ENCODE measurements around the gene INO80C.
"Not testable (repeated sequence)": the region's sequence is repeated elsewhere in the genome, so short reads cannot be mapped to it uniquely, and the experiment has no call there.

The INO80C gene

GRCh38 chr18:35487525-35487924, 10.2 kb downstream of the INO80C start:
- CTCF ChIA-PET, H3K4me3 Mint-ChIP-seq, H3K4me1 Mint-ChIP-seq, H3K9me3 Mint-ChIP-seq, DNase-seq, H3K27ac Mint-ChIP-seq, H3K27me3 Mint-ChIP-seq, H3K36me3 Mint-ChIP-seq: not testable (repeated sequence)

GRCh38 chr18:35485852-35486251, 11.9 kb downstream of the INO80C start:
- Mint-ChIP-seq H3K27ac (no peak overlapping the region), H3K36me3 (peaks cover 8% of the 10 kb centered on the region), H3K27me3 (no peaks in the 10 kb centered on the region), H3K4me3 (no peak overlapping the region), H3K9me3 (no peaks in the 10 kb centered on the region), H3K4me1 (no peaks in the 10 kb centered on the region)
- no peak for DNase-seq
- CTCF ChIA-PET, result no interaction called here

GRCh38 chr18:35484034-35484433, 13.7 kb downstream of the INO80C start:
- no peak for DNase-seq
- CTCF ChIA-PET, result no interaction called here
- no peak overlapping the region for H3K4me3 Mint-ChIP-seq
- no peak overlapping the region for H3K27ac Mint-ChIP-seq
- peaks cover 8% of the 10 kb centered on the region for H3K36me3 Mint-ChIP-seq
- H3K9me3 Mint-ChIP-seq, result no peaks in the 10 kb centered on the region
- H3K4me1 Mint-ChIP-seq, result no peaks in the 10 kb centered on the region
- no peaks in the 10 kb centered on the region for H3K27me3 Mint-ChIP-seq

GRCh38 chr18:35481960-35482366, 15.8 kb downstream of the INO80C start:
- H3K9me3 Mint-ChIP-seq, result no peaks in the 10 kb centered on the region
- H3K27me3 Mint-ChIP-seq, result no peaks in the 10 kb centered on the region
- CTCF ChIA-PET, result interaction anchor here (0.5 to 1.7 kb wide), 3 partner anchors 10 to 77 kb away, joined by 3 to 4 read pairs (median 3); no protein-coding TSS in a partner anchor
- no peak overlapping the region for H3K4me3 Mint-ChIP-seq
- H3K36me3 Mint-ChIP-seq, result no peaks in the 10 kb centered on the region
- no peak for DNase-seq
- H3K27ac Mint-ChIP-seq, result no peak overlapping the region
- no peaks in the 10 kb centered on the region for H3K4me1 Mint-ChIP-seq

- H3K27ac Mint-ChIP-seq, result no peak overlapping the region
- CTCF ChIA-PET, result no interaction called here
- H3K4me1 Mint-ChIP-seq, result no peaks in the 10 kb centered on the region
- H3K4me3 Mint-ChIP-seq, result no peak overlapping the region
- peaks cover 3% of the 10 kb centered on the region for H3K36me3 Mint-ChIP-seq
- no peaks in the 10 kb centered on the region for H3K9me3 Mint-ChIP-seq
- no peak for DNase-seq
- H3K27me3 Mint-ChIP-seq, result no peaks in the 10 kb centered on the region
Observed at GRCh38 chr18:35479911-35480586, 17.7 kb downstream of the INO80C start.

- Mint-ChIP-seq H3K9me3 (no peaks in the 10 kb centered on the region), H3K4me1 (no peaks in the 10 kb centered on the region), H3K27ac (no peak overlapping the region), H3K27me3 (no peaks in the 10 kb centered on the region), H3K4me3 (no peak overlapping the region), H3K36me3 (peaks cover 7% of the 10 kb centered on the region)
- CTCF ChIA-PET, result interaction anchor here (0.6 to 0.8 kb wide), 2 partner anchors 14 to 31 kb away, joined by 3 read pairs; no protein-coding TSS in a partner anchor
- DNase-seq, result no peak
Observed at GRCh38 chr18:35478520-35479435, 19.0 kb downstream of the INO80C start.

GRCh38 chr18:35477974-35478373, 19.8 kb downstream of the INO80C start:
- no peak for DNase-seq
- Mint-ChIP-seq H3K36me3 (peaks cover 8% of the 10 kb centered on the region), H3K4me3 (no peak overlapping the region), H3K27me3 (no peaks in the 10 kb centered on the region), H3K4me1 (no peaks in the 10 kb centered on the region), H3K9me3 (no peaks in the 10 kb centered on the region), H3K27ac (no peak overlapping the region)
- CTCF ChIA-PET, result no interaction called here

- H3K27ac Mint-ChIP-seq, result no peak overlapping the region
- H3K9me3 Mint-ChIP-seq, result no peaks in the 10 kb centered on the region
- CTCF ChIA-PET, result no interaction called here
- peaks cover 11% of the 10 kb centered on the region for H3K36me3 Mint-ChIP-seq
- no peak for DNase-seq
- no peak overlapping the region for H3K4me3 Mint-ChIP-seq
- H3K27me3 Mint-ChIP-seq, result no peaks in the 10 kb centered on the region
- no peaks in the 10 kb centered on the region for H3K4me1 Mint-ChIP-seq
Observed at GRCh38 chr18:35477497-35477896, 20.3 kb downstream of the INO80C start.

- H3K9me3 Mint-ChIP-seq, result no peaks in the 10 kb centered on the region
- peaks cover 16% of the 10 kb centered on the region for H3K36me3 Mint-ChIP-seq
- CTCF ChIA-PET, result no interaction called here
- no peak for DNase-seq
- no peaks in the 10 kb centered on the region for H3K4me1 Mint-ChIP-seq
- H3K4me3 Mint-ChIP-seq, result no peak overlapping the region
- H3K27me3 Mint-ChIP-seq, result no peaks in the 10 kb centered on the region
- H3K27ac Mint-ChIP-seq, result no peak overlapping the region
Observed at GRCh38 chr18:35474884-35475283, 22.9 kb downstream of the INO80C start.

- no peaks in the 10 kb centered on the region for H3K27me3 Mint-ChIP-seq
- DNase-seq, result no peak
- no peak overlapping the region for H3K27ac Mint-ChIP-seq
- H3K4me3 Mint-ChIP-seq, result no peak overlapping the region
- no peaks in the 10 kb centered on the region for H3K9me3 Mint-ChIP-seq
- no peaks in the 10 kb centered on the region for H3K4me1 Mint-ChIP-seq
- CTCF ChIA-PET, result no interaction called here
- peaks cover 16% of the 10 kb centered on the region for H3K36me3 Mint-ChIP-seq
Observed at GRCh38 chr18:35473562-35473961, 24.2 kb downstream of the INO80C start.

- Mint-ChIP-seq H3K9me3 (no peaks in the 10 kb centered on the region), H3K27me3 (no peaks in the 10 kb centered on the region), H3K4me1 (no peaks in the 10 kb centered on the region), H3K4me3 (no peak overlapping the region), H3K36me3 (peaks cover 13% of the 10 kb centered on the region), H3K27ac (no peak overlapping the region)
- DNase-seq, result no peak
- CTCF ChIA-PET, result no interaction called here
Observed at GRCh38 chr18:35470435-35470834, 27.3 kb downstream of the INO80C start.

- Mint-ChIP-seq H3K27ac (no peak overlapping the region), H3K9me3 (no peaks in the 10 kb centered on the region), H3K36me3 (peaks cover 10% of the 10 kb centered on the region), H3K4me1 (no peaks in the 10 kb centered on the region), H3K4me3 (no peak overlapping the region), H3K27me3 (no peaks in the 10 kb centered on the region)
- CTCF ChIA-PET, result no interaction called here
- DNase-seq, result no peak
Observed at GRCh38 chr18:35469725-35470124, 28.0 kb downstream of the INO80C start.

GRCh38 chr18:35468711-35469110, 29.0 kb downstream of the INO80C start:
- H3K9me3 Mint-ChIP-seq, result no peaks in the 10 kb centered on the region
- no peak overlapping the region for H3K4me3 Mint-ChIP-seq
- no peak overlapping the region for H3K27ac Mint-ChIP-seq
- H3K4me1 Mint-ChIP-seq, result no peaks in the 10 kb centered on the region
- no peaks in the 10 kb centered on the region for H3K27me3 Mint-ChIP-seq
- DNase-seq, result no peak
- H3K36me3 Mint-ChIP-seq, result peaks cover 9% of the 10 kb centered on the region
- CTCF ChIA-PET, result no interaction called here

GRCh38 chr18:35467624-35468016, 30.1 kb downstream of the INO80C start:
- no peaks in the 10 kb centered on the region for H3K9me3 Mint-ChIP-seq
- H3K27ac Mint-ChIP-seq, result no peak overlapping the region
- H3K27me3 Mint-ChIP-seq, result peaks cover under 1% of the 10 kb centered on the region
- CTCF ChIA-PET, result no interaction called here
- peaks cover 6% of the 10 kb centered on the region for H3K36me3 Mint-ChIP-seq
- no peak for DNase-seq
- H3K4me1 Mint-ChIP-seq, result no peaks in the 10 kb centered on the region
- H3K4me3 Mint-ChIP-seq, result no peak overlapping the region

Data from activated naive CD4-positive, alpha-beta T cell treated with anti-CD3 and anti-CD28 coated beads, Interleukin-2, amount 10 ng/mL, durations not matched to agents 7 days and 5 days (primary cell).